ENCODE data around the gene ASCL5. TPM values are rescaled to one million over a fixed set of nuclear protein-coding genes. Genes with fewer than 3 reads are reported as not detected.
A peak's percentile ranks its signal among the peaks of the same experiment; 100 is the strongest.

The ASCL5 gene
- total and polyA plus RNA-seq, 8 donors = 0.16 to 1.6 (median 1.2) TPM

GRCh38 chr1:201093561-201093960 is 33.4 kb downstream of the ASCL5 start:
- FAIRE-seq = no peak
- no peaks in the 10 kb centered on the region for H3K36me3 ChIP-seq
- 81 to 88% methylated on average over 7 of the region's 7 CpGs for WGBS, 2 donors
- H3K9me3 ChIP-seq = no peaks in the 10 kb centered on the region
- TF ChIP-seq, protein P1, sequence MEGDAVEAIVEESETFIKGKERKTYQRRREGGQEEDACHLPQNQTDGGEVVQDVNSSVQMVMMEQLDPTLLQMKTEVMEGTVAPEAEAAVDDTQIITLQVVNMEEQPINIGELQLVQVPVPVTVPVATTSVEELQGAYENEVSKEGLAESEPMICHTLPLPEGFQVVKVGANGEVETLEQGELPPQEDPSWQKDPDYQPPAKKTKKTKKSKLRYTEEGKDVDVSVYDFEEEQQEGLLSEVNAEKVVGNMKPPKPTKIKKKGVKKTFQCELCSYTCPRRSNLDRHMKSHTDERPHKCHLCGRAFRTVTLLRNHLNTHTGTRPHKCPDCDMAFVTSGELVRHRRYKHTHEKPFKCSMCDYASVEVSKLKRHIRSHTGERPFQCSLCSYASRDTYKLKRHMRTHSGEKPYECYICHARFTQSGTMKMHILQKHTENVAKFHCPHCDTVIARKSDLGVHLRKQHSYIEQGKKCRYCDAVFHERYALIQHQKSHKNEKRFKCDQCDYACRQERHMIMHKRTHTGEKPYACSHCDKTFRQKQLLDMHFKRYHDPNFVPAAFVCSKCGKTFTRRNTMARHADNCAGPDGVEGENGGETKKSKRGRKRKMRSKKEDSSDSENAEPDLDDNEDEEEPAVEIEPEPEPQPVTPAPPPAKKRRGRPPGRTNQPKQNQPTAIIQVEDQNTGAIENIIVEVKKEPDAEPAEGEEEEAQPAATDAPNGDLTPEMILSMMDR (IDR thresholded peaks at IDR 0.05) = no peak
- H3K27me3 ChIP-seq = no peaks in the 10 kb centered on the region
- H3K4me1 ChIP-seq = no peaks in the 10 kb centered on the region
- intact Hi-C loops (cut with DNase I) = no loop called here
- ATAC-seq = no peak
- DNase-seq = no peak
- H3K4me3 ChIP-seq = no peak overlapping the region
- H3K27ac ChIP-seq = no peak overlapping the region

GRCh38 chr1:201092738-201093137 is 34.2 kb downstream of the ASCL5 start:
- FAIRE-seq (no peak), ATAC-seq (no peak), DNase-seq (no peak)
- H3K27ac ChIP-seq = no peak overlapping the region
- 48% methylated on average over 3 of the region's 3 CpGs for WGBS, 2 donors
- intact Hi-C loops (cut with DNase I) = no loop called here
- H3K27me3 ChIP-seq = no peaks in the 10 kb centered on the region
- no peaks in the 10 kb centered on the region for H3K4me1 ChIP-seq
- H3K4me3 ChIP-seq = no peak overlapping the region
- H3K36me3 ChIP-seq = no peaks in the 10 kb centered on the region
- no peaks in the 10 kb centered on the region for H3K9me3 ChIP-seq
- TF ChIP-seq, protein P1 (IDR thresholded peaks at IDR 0.05) = no peak

DNA sequence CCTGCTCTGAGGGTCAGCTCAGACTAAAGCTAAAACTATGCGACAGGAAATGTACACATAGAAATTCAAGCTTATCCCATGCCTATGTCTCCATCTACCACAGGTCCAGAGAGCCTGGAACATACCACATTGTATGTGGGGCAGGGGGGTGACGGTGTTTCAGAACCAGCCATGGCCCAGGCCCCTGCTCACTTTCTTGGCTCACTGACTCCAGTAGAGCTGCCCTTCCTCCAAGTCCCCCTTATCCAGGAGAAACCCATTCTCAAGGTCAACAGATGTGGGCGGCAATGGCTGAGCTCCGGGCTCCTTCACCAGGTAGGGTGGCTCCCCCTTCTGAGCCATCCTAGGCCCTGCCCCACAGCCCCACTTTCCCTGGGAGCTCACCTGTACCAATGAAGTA is 35.7 kb downstream of the ASCL5 start:
- intact Hi-C loops (cut with DNase I) = no loop called here
- no peak for ATAC-seq
- no peaks in the 10 kb centered on the region for H3K36me3 ChIP-seq
- H3K27ac ChIP-seq = no peak overlapping the region
- FAIRE-seq = no peak
- H3K4me3 ChIP-seq = no peak overlapping the region
- WGBS, 2 donors = 68 to 76% methylated on average over 4 of the region's 4 CpGs
- H3K9me3 ChIP-seq = no peaks in the 10 kb centered on the region
- no peaks in the 10 kb centered on the region for H3K4me1 ChIP-seq
- no peak for DNase-seq
- H3K27me3 ChIP-seq = no peaks in the 10 kb centered on the region
- TF ChIP-seq, protein P1 (IDR thresholded peaks at IDR 0.05) = no peak

DNA sequence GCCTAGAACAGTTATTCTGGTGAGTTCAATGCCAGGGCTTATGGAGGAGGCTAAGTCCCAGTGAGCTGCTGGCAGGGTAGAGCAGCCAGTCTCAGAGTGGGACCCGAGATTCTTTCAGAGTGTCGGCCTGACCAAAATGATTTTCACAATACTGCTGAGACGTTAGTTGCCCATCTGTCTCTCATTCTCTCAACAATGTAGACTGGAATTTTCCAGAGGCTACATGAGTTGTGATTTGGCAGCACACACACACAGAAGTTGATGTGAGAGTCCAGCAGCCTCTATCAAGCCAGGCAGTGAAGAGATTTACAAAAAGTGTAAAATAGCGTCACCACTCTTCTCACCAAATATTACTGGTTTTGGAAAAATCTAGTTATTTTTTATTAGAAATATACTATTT is 36.4 kb downstream of the ASCL5 start:
- intact Hi-C loops (cut with DNase I) = no loop called here
- ATAC-seq = no peak
- no peak overlapping the region for H3K27ac ChIP-seq
- no peaks in the 10 kb centered on the region for H3K36me3 ChIP-seq
- FAIRE-seq = no peak
- no peaks in the 10 kb centered on the region for H3K27me3 ChIP-seq
- H3K4me1 ChIP-seq = no peaks in the 10 kb centered on the region
- H3K4me3 ChIP-seq = no peak overlapping the region
- TF ChIP-seq, protein P1 (IDR thresholded peaks at IDR 0.05) = no peak
- 87 to 90% methylated on average over 4 of the region's 4 CpGs for WGBS, 2 donors
- no peak for DNase-seq
- no peaks in the 10 kb centered on the region for H3K9me3 ChIP-seq

DNA sequence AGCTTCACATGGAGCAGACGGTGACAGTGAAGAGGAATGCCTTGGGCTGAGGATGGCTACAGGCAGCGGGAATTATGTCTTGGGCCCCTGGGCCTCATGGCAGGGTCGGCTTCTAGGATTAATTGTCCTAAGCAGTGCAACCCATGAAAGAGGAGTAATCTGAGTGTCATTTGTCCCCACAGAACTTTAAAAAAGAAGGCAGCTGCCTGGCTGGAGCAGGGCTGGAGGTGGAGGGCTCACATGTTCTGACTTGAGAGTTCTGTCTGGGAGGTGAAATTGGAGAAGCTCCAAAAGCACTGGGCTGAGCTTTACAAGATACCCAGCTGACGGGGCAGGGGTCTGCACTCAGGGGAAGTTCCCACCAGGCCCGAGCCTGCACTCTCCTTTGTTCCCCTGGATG is 37.4 kb downstream of the ASCL5 start:
- H3K9me3 ChIP-seq = no peaks in the 10 kb centered on the region
- H3K4me3 ChIP-seq = no peak overlapping the region
- no peak overlapping the region for H3K27ac ChIP-seq
- H3K36me3 ChIP-seq = no peaks in the 10 kb centered on the region
- no peaks in the 10 kb centered on the region for H3K4me1 ChIP-seq
- intact Hi-C loops (cut with DNase I) = loop anchor here in 1 of 3 donors (10.0 kb wide), 1 partner anchor 135 kb away; no protein-coding TSS in a partner anchor
- no peaks in the 10 kb centered on the region for H3K27me3 ChIP-seq
- TF ChIP-seq, protein P1 (IDR thresholded peaks at IDR 0.05) = no peak
- ATAC-seq = no peak
- WGBS, 2 donors = 79 to 87% methylated on average over 5 of the region's 5 CpGs
- no peak for FAIRE-seq
- DNase-seq = peak in 1 of 6 donors; percentile 29
